ENCODE measurements around the gene UPP2.

UPP2 gene

GRCh38 chr2:158101384-158101926, at the start of gene UPP2:
UPP2 (plus strand) TSS chr2:158101876; CDS start chr2:158102064, 188 bp downstream.
- no peak for DNase-seq

- DNase-seq, result no peak
Measured at GRCh38 chr2:158052761-158053160, 48.9 kb upstream of the UPP2 start.

DNA sequence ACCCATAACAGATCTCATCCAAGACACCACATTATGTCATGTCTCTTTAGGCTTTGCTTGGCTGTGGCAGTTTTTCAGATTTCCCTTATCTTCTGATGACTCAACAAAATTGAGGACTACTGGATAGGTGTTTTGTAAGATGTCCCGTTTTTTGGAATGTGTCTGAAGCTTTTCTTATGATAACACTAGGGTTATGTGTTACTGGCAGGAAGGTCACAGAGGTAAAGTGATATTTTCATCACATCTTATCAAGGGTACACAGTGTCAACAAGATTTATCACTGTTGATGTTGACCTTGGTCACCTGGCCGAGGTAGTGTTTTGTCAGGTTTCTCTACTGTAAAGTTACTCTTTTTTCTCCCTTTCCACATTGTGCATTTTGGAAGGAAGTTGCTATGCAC, 44.8 kb upstream of the UPP2 start:
- DNase-seq, result no peak

- DNase-seq, result no peak
Measured at GRCh38 chr2:158060160-158060834, 41.4 kb upstream of the UPP2 start.

DNA sequence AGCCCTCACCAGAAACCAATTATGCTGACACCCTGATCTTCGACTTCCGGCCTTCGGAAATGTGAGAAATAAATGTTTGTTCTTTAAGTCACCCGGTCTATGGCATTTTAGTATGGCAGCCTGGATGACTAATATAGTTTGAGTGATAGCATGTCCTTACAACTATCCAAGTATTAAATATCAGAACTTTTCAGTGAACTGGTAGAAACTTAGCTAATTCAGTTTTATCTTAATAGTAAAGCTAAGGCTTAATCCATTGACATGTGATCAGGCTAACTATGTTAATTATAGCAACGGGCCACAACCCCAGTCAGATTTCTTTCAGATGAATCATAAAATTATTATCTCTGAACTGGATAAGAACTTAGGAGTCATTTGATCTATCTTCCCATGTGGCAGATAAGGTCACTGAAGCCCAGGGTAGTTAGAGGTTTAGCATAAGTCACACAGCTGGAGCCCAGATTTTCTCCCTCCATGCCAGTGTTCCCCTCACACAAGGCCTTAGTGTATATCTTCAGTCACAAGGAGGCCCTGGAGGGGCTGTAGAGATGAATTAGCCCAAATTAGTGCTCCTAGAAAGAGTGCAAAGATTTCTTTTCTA, 40.7 kb upstream of the UPP2 start:
- no peak for DNase-seq

GRCh38 chr2:158061763-158062162, 39.9 kb upstream of the UPP2 start:
- no peak for DNase-seq

DNA sequence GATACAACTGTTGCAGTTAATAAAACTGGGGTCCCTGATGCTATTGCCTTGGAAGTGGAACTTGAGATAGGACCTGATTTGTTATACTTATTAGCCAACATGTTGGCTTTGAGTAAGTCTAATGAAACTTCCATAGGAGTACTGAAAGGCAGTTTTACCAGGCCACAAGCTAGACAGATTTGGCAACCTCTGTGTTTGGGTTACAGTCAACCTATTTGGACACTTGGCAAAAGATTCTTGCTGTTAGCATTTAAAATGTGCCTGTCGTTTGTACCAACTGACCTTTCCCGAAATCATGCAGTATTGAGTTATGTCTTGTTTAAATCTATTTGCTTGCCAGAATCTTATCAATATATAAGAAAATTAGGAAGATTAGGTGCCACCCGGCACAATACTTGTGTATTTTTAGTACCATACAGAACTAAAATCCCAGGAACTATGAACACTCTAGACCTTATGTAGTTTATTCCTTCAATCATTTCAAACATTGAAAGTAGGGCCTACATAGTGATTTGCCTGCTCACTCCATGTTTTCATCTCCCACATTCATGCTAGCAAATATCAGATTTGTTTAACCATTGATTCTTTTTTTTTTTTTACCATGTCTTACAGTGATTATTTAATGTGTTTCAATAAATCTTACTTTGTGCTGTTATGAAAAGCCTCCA, 35.5 kb upstream of the UPP2 start:
- DNase-seq, result no peak

- no peak for DNase-seq
Measured at GRCh38 chr2:158071018-158071417, 30.7 kb upstream of the UPP2 start.

- DNase-seq, result no peak
Measured at GRCh38 chr2:158072361-158072760, 29.3 kb upstream of the UPP2 start.

DNA sequence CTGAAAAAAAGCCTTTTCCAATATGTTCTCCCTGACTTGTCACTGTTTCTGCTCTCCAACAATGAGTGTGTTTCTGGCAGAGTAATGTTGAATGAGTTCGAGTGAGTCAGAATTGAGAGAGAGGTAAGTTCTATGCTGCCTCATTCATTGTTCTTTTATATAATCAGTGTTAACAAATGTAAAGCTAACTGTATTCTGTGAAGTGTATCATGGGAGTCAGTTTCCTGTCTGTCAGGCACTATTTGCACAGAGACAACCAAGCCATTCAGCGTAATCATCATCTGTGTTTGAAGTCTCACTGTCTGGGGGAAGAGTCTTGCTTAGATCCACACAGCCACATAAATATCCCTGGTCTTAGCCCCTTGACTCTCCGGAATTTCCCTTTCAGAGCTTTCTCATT, 22.0 kb upstream of the UPP2 start:
- DNase-seq, result peak in 1 of 3 experiments; percentile 3

DNA sequence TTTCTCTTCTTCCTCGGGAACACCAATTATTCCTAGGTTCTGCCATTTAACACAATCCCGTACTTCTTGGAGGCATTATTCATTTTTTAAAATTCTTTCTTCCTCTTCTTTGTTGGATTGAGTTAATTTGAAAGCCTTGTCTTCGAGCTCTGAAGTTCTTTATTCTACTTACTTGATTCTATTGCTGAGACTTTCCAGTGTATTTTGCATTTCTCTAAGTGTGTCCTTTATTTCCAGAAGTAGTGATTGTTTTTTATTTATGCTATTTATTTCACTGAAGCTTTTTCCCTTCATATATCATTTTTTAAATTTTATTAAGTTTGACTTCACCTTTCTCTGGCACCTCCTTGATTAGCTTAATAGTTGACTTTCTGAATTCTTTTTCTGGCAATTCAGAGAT, 13.6 kb upstream of the UPP2 start:
- DNase-seq, result no peak

GRCh38 chr2:158089322-158089721, 12.4 kb upstream of the UPP2 start:
- no peak for DNase-seq

DNA sequence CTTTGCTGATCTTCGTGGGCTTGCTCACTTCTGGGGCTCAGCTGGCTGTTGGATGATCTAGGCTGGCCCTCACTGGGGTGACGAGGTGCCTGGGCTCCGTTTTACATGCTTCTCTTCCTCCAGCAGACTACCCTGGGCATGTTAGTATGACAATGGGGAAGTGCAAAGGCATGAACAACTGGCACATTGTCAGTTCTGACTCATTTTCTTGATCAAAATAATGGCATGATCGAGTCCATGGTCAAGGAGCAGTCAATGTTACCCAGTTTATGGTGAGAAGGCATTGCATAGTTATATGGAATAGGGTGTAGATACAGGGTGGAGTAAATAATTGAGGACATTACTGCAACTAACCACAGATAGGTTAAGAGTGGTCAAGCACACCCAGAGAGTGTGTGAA, 10.0 kb upstream of the UPP2 start:
- DNase-seq, result no peak

DNA sequence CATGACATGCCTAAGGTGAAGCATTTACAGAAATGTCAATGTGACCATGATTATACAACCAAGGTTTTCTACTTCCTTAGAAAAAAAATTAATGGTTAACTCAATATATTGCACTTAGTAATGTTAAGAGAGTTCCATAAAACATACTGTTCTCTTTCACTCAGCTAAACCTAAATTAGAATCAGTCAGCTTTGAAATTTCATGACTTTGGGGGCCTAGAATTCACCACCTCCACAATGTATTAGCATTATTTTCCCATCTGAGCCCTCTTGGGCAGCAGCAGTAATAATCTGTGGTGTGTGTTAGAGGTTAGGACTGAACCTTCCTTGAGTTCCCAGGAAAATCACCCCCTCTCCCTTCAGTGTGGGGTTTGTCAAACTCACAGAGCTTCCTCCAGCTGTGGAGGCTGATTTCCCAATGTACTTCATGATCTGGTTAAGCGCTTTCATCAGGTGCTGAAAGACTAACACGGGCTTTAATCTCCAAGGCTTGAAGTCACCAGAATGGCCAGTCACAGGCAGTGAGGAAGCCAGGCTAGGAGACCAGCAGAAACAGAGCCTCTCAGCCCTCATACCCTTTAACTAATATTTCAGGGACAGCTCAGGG, 7.1 kb upstream of the UPP2 start:
- DNase-seq, result no peak

GRCh38 chr2:158095269-158095668, 6.4 kb upstream of the UPP2 start:
- DNase-seq, result no peak

DNA sequence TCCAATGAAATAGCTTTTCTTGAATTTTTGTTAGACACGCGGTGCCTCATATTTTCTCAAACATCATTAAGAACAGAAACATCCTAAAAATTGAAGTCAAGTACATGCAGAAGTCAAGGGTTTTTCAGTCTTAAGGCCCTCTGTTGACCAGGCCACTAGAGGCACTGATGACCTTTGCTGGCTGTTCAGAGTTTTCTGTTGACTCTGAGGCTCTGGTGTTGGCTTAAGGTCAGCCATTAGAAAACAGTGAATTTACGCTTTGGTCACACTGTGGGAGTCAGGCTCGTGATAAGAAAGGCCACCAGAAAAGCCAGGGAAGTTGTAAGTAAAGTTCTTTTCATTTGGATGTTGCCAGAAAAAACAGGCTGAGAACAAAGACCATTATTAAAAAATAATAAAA, 5.8 kb upstream of the UPP2 start:
- no peak for DNase-seq

DNA sequence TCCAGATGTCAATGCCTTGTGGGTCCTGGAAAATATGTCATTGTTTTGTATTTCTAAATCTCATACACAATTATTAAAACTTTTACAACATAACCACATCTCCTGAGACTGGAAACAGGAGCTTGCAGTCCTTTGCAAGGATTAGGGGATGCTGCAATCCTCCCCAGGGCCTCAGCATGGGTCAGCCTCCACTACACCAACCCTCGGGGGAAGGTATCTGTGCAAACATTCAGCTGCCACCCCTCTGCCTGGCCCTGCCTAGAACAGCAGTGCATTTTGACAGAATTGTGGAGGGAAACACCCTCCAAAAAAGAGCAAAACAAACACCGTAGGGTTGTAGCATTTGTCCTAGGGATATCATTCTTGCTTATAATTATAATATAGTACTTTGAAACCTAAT, 4.2 kb upstream of the UPP2 start:
- DNase-seq, result no peak

- DNase-seq, result no peak
Measured at GRCh38 chr2:158098178-158098577, 3.5 kb upstream of the UPP2 start.

DNA sequence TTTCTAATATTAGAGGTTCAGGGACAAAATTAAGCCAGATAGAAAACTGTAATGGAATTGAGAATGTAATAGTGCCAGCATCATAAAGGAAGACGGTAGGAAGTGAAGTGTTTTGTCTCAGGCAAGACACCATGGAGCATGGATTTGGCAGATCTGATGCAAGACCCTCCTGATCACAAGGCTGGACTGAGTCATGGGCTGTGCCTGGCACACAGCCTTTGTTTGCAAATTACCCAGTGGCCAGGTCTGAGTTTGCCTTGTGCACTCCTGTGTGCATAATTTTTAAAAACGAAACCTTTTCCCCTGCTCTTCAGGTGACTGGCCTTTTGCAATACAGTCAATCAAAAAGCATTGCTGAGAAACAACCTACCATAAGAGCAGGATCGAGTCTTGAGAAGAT, 2.0 kb upstream of the UPP2 start:
- no peak for DNase-seq

GRCh38 chr2:158100411-158100810, 1.3 kb upstream of the UPP2 start:
- DNase-seq, result no peak

GRCh38 chr2:158102446-158102845, 770 bp downstream of the UPP2 start:
- DNase-seq, result no peak

GRCh38 chr2:158103411-158104012, 1.8 kb downstream of the UPP2 start:
- DNase-seq, result no peak

DNA sequence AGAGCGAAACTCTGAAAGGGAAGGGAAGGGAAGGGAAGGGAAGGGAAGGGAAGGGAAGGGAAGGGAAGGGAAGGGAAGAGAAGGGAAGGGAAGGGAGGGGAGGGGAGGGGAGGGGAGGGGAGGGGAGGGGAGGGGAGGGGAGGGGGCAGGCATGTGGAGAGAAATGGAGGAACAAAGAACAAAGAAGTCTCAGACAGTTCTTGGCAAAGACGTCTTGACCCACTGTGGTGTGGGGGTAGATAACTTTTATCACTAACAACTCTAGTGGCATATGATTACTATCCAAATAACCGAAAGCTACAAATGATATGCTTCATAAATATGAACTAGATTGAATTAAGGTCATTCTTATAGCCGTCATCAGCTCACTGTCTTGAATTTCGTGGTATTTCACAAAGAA, 3.2 kb downstream of the UPP2 start:
- DNase-seq, result no peak
